Right lobe of liver (tissue), 4 donors: Measurements from ENCODE around the gene KAT7.

Source experiments
- CTCF ChIP-seq, 4 donors: fragments of 200-600 bp in 3 of 4; fragments of 450-650 bp in 1 of 4; IDR thresholded peaks; one replicate each; pipeline versions ENCODE4 v1.5.1 to v1.8.0; 2016 to 2022; ENCODE audit warnings: antibody characterized with exemption in 4 of 4, mild to moderate bottlenecking in 2 of 4
- POLR2A ChIP-seq: fragments of 450-650 bp; IDR thresholded peaks from one replicate; pipeline ENCODE4 v1.6.1; 2017; ENCODE audit warnings: antibody characterized with exemption, mild to moderate bottlenecking
- donor health status: DM: no; HTN: no; CAD: no.
- donor health status: DM: no; HTN: no; CAD: no.
- donor health status: DM: no; HTN: yes; CAD: no.

- TF ChIP-seq CTCF (IDR thresholded peaks at IDR 0.05) (no peak), POLR2A (no peak)
These were observed 81.8 kb downstream of the KAT7 start for GRCh38 chr17:49870298-49870697.
